Measurements from ENCODE around the gene KIAA1755. TPM values are rescaled to one million over a fixed set of nuclear protein-coding genes. Genes with fewer than 3 reads are reported as not detected.

Gene KIAA1755
- total and polyA plus RNA-seq, 10 of the 15 experiments (the other 5 are each of a cell fraction or from before 2014, with no cell fraction given), result not detected

GRCh38 chr20:38164069-38164468, 96.5 kb downstream of the KIAA1755 start (continued):
- TF ChIP-seq BCL11A (IDR thresholded peaks at IDR 0.05; ENCODE audit: low read depth, low read length) (no peak), JUND (IDR thresholded peaks at IDR 0.05; ENCODE audit: low read depth, low read length) (no peak), EZH2 (IDR thresholded peaks at IDR 0.05; ENCODE audit: borderline replicate concordance, control insufficient read depth, low read depth, low read length) (no peak), ATF2 (IDR thresholded peaks at IDR 0.05; ENCODE audit: low read length) (no peak), CBX3 (IDR thresholded peaks at IDR 0.05; ENCODE audit: borderline replicate concordance, low read depth) (no peak), CREB1 (IDR thresholded peaks at IDR 0.05; ENCODE audit: low read depth) (no peak), YY1 (IDR thresholded peaks at IDR 0.05; ENCODE audit: low read depth, low read length) (no peak)

- RAD21 ChIA-PET (ENCODE audit: unreplicated experiment), result interaction anchor here (0.8 to 5.1 kb wide), 12 partner anchors 8 to 105 kb away, joined by 3 to 59 read pairs (median 4); no protein-coding TSS in a partner anchor
- Histone ChIP-seq H3K36me3 (ENCODE audit: control insufficient read depth in 2 of 2, insufficient read depth in 2 of 2, low read length in 1 of 2) (no peaks in the 10 kb centered on the region), H3K4me2 (ENCODE audit: control insufficient read depth, insufficient read depth) (no peak overlapping the region), H3K27me3 (replicated peaks in 1 of 2; ENCODE audit: control insufficient read depth in 2 of 2, insufficient read depth in 2 of 2, low read length in 1 of 2) (no peaks in the 10 kb centered on the region), H3K4me3 (no peak overlapping the region), H3K79me2 (ENCODE audit: control insufficient read depth, insufficient read depth, low read length) (no peaks in the 10 kb centered on the region), H3K9me3 (replicated peaks; ENCODE audit: control insufficient read depth, insufficient read depth, low read length) (no peaks in the 10 kb centered on the region), H3K27ac (ENCODE audit: control insufficient read depth, insufficient read depth) (no peak overlapping the region), H2AFZ (ENCODE audit: control insufficient read depth, low read depth, low read length) (no peak overlapping the region), H3K9ac (ENCODE audit: control insufficient read depth, insufficient read depth, low read length) (no peak overlapping the region), H3K4me1 (ENCODE audit: control insufficient read depth, insufficient read depth, low read length) (peaks cover 4% of the 10 kb centered on the region; the same call in 1 of the 2 replicates), H4K20me1 (ENCODE audit: control insufficient read depth, insufficient read depth) (no peaks in the 10 kb centered on the region)
- FAIRE-seq (no peak), DNase-seq (ENCODE audit: low read depth, low spot score) (no peak), ATAC-seq (no peak)
- TF ChIP-seq ZZZ3 (IDR thresholded peaks at IDR 0.05; ENCODE audit: control insufficient read depth, insufficient read length, low read depth) (no peak), MAX (IDR thresholded peaks at IDR 0.05; ENCODE audit: low read depth, low read length) (no peak), JUNB (IDR thresholded peaks at IDR 0.05) (no peak)
- SMC1A ChIA-PET (ENCODE audit: uncharacterized antibody, unreplicated experiment), result interaction anchor here (1.1 to 10.1 kb wide), 12 partner anchors 9 to 110 kb away, joined by 3 to 117 read pairs (median 6); no protein-coding TSS in a partner anchor
- CTCF ChIA-PET, result interaction anchor here (1.4 to 6.5 kb wide), 12 partner anchors 11 to 107 kb away, joined by 3 to 103 read pairs (median 6); no protein-coding TSS in a partner anchor
- no TSS peak for BruUV-seq (replicated peaks)
- POLR2A ChIA-PET, result no interaction called here
- WGBS (ENCODE audit: insufficient coverage, insufficient replicate concordance, low lambda C conversion rate, missing lambda C conversion rate), result 70% methylated on average over 15 of the region's 15 CpGs
- in situ Hi-C loops (cut with MboI) (loop anchor here (25.0 kb wide), 1 partner anchor 101 kb away; no protein-coding TSS in a partner anchor), intact Hi-C loops (cut with micrococcal nuclease; ENCODE audit: unreplicated experiment) (no loop called here)
Observed at GRCh38 chr20:38162878-38163875, 97.4 kb downstream of the KIAA1755 start.

Data from GM12878 (cell line).